ENCODE data around the gene WNT3A.
"Not testable (repeated sequence)": the region's sequence is repeated elsewhere in the genome, so short reads cannot be mapped to it uniquely, and the experiment has no call there.

WNT3A gene

GRCh38 chr1:228013131-228013934 lies 6.5 kb downstream of the WNT3A start:
- DNase-seq = no peak

GRCh38 chr1:228013935-228014930 lies 7.4 kb downstream of the WNT3A start:
- no peak for DNase-seq

GRCh38 chr1:228015276-228016180 lies 8.7 kb downstream of the WNT3A start:
- no peak for DNase-seq

GRCh38 chr1:228016181-228016510 lies 9.3 kb downstream of the WNT3A start:
- no peak for DNase-seq

GRCh38 chr1:228016653-228017355 lies 10.0 kb downstream of the WNT3A start:
- DNase-seq = no peak

GRCh38 chr1:228017356-228018124 lies 10.7 kb downstream of the WNT3A start:
- no peak for DNase-seq

GRCh38 chr1:228018125-228018398 lies 11.3 kb downstream of the WNT3A start:
- DNase-seq = no peak

GRCh38 chr1:228018961-228019721 lies 12.3 kb downstream of the WNT3A start:
- no peak for DNase-seq

- not testable (repeated sequence) for DNase-seq
Measured at GRCh38 chr1:228019722-228020083, 12.9 kb downstream of the WNT3A start.

- no peak for DNase-seq
Measured at GRCh38 chr1:228020686-228021354, 14.0 kb downstream of the WNT3A start.

- no peak for DNase-seq
Measured at GRCh38 chr1:228021355-228022030, 14.7 kb downstream of the WNT3A start.

GRCh38 chr1:228022571-228023293 lies 15.9 kb downstream of the WNT3A start:
- DNase-seq = no peak

GRCh38 chr1:228023294-228023639 lies 16.5 kb downstream of the WNT3A start:
- DNase-seq = no peak

GRCh38 chr1:228029281-228029680 lies 22.5 kb downstream of the WNT3A start:
- no peak for DNase-seq

GRCh38 chr1:228030451-228031201 lies 23.8 kb downstream of the WNT3A start:
- no peak for DNase-seq

- DNase-seq = no peak
Measured at GRCh38 chr1:228031276-228031995, 24.6 kb downstream of the WNT3A start.

- no peak for DNase-seq
Measured at GRCh38 chr1:228032041-228032440, 25.2 kb downstream of the WNT3A start.

GRCh38 chr1:228033376-228033775 lies 26.6 kb downstream of the WNT3A start:
- DNase-seq = no peak

Measured in cortex of kidney (tissue), 1 donor.